ENCODE results near the gene UBASH3B.

DNA sequence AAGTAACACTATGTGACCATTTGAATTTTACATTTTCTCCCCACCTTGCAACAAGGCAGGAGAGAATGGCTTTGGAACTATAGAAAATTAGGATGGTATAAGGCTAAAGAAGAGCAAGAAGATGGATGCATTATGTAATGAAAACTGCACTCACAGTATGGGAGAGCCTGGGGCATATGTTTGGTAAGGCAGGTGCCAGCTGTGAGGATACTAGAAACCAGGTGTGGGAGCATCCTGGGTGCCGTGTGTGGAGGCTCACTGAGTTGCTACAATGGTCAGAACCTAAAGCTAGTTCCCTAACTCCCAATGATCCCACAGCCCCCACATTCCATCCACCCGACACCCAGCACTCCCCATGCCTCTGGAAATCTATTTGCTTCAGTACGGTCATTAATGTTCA, 42.9 kb downstream of the UBASH3B start:
- TF ChIP-seq, protein P1, sequence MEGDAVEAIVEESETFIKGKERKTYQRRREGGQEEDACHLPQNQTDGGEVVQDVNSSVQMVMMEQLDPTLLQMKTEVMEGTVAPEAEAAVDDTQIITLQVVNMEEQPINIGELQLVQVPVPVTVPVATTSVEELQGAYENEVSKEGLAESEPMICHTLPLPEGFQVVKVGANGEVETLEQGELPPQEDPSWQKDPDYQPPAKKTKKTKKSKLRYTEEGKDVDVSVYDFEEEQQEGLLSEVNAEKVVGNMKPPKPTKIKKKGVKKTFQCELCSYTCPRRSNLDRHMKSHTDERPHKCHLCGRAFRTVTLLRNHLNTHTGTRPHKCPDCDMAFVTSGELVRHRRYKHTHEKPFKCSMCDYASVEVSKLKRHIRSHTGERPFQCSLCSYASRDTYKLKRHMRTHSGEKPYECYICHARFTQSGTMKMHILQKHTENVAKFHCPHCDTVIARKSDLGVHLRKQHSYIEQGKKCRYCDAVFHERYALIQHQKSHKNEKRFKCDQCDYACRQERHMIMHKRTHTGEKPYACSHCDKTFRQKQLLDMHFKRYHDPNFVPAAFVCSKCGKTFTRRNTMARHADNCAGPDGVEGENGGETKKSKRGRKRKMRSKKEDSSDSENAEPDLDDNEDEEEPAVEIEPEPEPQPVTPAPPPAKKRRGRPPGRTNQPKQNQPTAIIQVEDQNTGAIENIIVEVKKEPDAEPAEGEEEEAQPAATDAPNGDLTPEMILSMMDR (conservative IDR thresholded peaks at IDR 0.05; ENCODE audit: low read length): no peak
- TF ChIP-seq EZH2phosphoT487 (IDR thresholded peaks at IDR 0.05; ENCODE audit: borderline replicate concordance, low read depth, low read length): no peak

Measured in OCI-LY7 (cell line).